DOHH2 (cell line): ENCODE results near the gene MYADML2.

Source experiments
- CTCF ChIP-seq: fragments of 200-600 bp; sonication (generic); IDR thresholded peaks from one replicate; pipeline ENCODE4 v1.5.1; 2014; ENCODE audit warnings: antibody characterized with exemption, mild to moderate bottlenecking, low read depth, low read length; ENCODE audit not compliant: poor library complexity, severe bottlenecking
- EZH2phosphoT487 ChIP-seq: fragments of 200-600 bp; sonication (generic); IDR thresholded peaks from 2 replicates; pipeline ENCODE4 v1.6.1; 2017; ENCODE audit warnings: borderline replicate concordance, mild to moderate bottlenecking, antibody characterized with exemption, low read length, moderate library complexity, mixed read lengths

GRCh38 chr17:81900181-81900820 is 46.7 kb downstream of the MYADML2 start:
- TF ChIP-seq CTCF (no peak), EZH2phosphoT487 (no peak)
